ENCODE results near the gene PDK4. TPM values are rescaled to one million over a fixed set of nuclear protein-coding genes. Genes with fewer than 3 reads are reported as not detected.

Gene PDK4
- total RNA-seq, 1 experiment from 2014 or later = not detected

DNA sequence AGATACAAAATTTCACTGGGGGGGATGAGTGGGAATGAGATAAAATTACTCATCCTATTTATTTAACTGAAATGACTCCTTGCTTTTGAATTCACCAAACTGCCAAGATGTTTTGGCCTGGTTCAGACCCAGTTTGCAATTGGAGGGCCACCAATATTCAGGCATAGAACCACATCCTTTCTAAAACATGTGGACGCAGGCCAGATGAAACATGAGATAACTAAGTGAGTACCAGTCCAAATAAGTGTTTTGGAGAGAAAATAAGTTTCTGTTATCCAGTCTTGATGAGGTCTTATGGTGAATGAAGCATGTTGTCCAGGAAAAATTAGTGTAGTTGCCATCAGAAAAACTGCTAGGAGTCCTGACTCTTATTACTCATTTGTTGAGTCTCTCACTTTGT is 36.3 kb upstream of the PDK4 start:
- ChIA-PET CTCF (no interaction called here), POLR2A (ENCODE audit: low non-redundant PET) (no interaction called here)
- BruUV-seq (replicated peaks) = no TSS peak
- H3K36me3 ChIP-seq (ENCODE audit: insufficient read depth, low read length, poor library complexity, severe bottlenecking) = no peaks in the 10 kb centered on the region
- DNase-seq (ENCODE audit: low spot score) = no peak
- H3K27me3 ChIP-seq (replicated peaks; ENCODE audit: insufficient read depth, low read depth, low read length, poor library complexity) = no peaks in the 10 kb centered on the region
- intact Hi-C loops (cut with micrococcal nuclease; ENCODE audit: unreplicated experiment) = no loop called here
- no peaks in the 10 kb centered on the region for H3K4me1 ChIP-seq (ENCODE audit: insufficient read depth, low read length, poor library complexity, severe bottlenecking)
- H3K4me3 ChIP-seq (ENCODE audit: low read depth, low read length, poor library complexity, severe bottlenecking) = no peak overlapping the region
- no peak for TF ChIP-seq EZH2 (IDR thresholded peaks at IDR 0.05; ENCODE audit: borderline replicate concordance, low read depth, low read length, poor library complexity, severe bottlenecking)
- TF ChIP-seq, protein P1, sequence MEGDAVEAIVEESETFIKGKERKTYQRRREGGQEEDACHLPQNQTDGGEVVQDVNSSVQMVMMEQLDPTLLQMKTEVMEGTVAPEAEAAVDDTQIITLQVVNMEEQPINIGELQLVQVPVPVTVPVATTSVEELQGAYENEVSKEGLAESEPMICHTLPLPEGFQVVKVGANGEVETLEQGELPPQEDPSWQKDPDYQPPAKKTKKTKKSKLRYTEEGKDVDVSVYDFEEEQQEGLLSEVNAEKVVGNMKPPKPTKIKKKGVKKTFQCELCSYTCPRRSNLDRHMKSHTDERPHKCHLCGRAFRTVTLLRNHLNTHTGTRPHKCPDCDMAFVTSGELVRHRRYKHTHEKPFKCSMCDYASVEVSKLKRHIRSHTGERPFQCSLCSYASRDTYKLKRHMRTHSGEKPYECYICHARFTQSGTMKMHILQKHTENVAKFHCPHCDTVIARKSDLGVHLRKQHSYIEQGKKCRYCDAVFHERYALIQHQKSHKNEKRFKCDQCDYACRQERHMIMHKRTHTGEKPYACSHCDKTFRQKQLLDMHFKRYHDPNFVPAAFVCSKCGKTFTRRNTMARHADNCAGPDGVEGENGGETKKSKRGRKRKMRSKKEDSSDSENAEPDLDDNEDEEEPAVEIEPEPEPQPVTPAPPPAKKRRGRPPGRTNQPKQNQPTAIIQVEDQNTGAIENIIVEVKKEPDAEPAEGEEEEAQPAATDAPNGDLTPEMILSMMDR (conservative IDR thresholded peaks at IDR 0.05; ENCODE audit: low read depth, low read length) = no peak
- no peaks in the 10 kb centered on the region for H3K9me3 ChIP-seq (ENCODE audit: low read depth, low read length, poor library complexity, severe bottlenecking)
- no peak overlapping the region for H3K27ac ChIP-seq (ENCODE audit: low read depth, low read length, poor library complexity, severe bottlenecking)

GRCh38 chr7:95631527-95631926 is 35.2 kb upstream of the PDK4 start:
- H3K4me1 ChIP-seq (ENCODE audit: insufficient read depth, low read length, poor library complexity, severe bottlenecking) = no peaks in the 10 kb centered on the region
- no peaks in the 10 kb centered on the region for H3K36me3 ChIP-seq (ENCODE audit: insufficient read depth, low read length, poor library complexity, severe bottlenecking)
- POLR2A ChIA-PET (ENCODE audit: low non-redundant PET) = no interaction called here
- no TSS peak for BruUV-seq (replicated peaks)
- intact Hi-C loops (cut with micrococcal nuclease; ENCODE audit: unreplicated experiment) = no loop called here
- no peak for TF ChIP-seq EZH2 (IDR thresholded peaks at IDR 0.05; ENCODE audit: borderline replicate concordance, low read depth, low read length, poor library complexity, severe bottlenecking)
- TF ChIP-seq, protein P1 (conservative IDR thresholded peaks at IDR 0.05; ENCODE audit: low read depth, low read length) = no peak
- no peak for DNase-seq (ENCODE audit: low spot score)
- no peak overlapping the region for H3K27ac ChIP-seq (ENCODE audit: low read depth, low read length, poor library complexity, severe bottlenecking)
- H3K9me3 ChIP-seq (ENCODE audit: low read depth, low read length, poor library complexity, severe bottlenecking) = no peaks in the 10 kb centered on the region
- CTCF ChIA-PET = no interaction called here
- H3K4me3 ChIP-seq (ENCODE audit: low read depth, low read length, poor library complexity, severe bottlenecking) = no peak overlapping the region
- no peaks in the 10 kb centered on the region for H3K27me3 ChIP-seq (replicated peaks; ENCODE audit: insufficient read depth, low read depth, low read length, poor library complexity)

- no peak overlapping the region for H3K27ac ChIP-seq (ENCODE audit: low read depth, low read length, poor library complexity, severe bottlenecking)
Observed at GRCh38 chr7:95630702-95631458, 34.6 kb upstream of the PDK4 start.

More at GRCh38 chr7:95630702-95631458, 34.6 kb upstream of the PDK4 start:
- DNase-seq (ENCODE audit: low spot score) = no peak
- no peaks in the 10 kb centered on the region for H3K36me3 ChIP-seq (ENCODE audit: insufficient read depth, low read length, poor library complexity, severe bottlenecking)
- CTCF ChIA-PET = no interaction called here
- BruUV-seq (replicated peaks) = no TSS peak
- POLR2A ChIA-PET (ENCODE audit: low non-redundant PET) = no interaction called here
- no peak for TF ChIP-seq EZH2 (IDR thresholded peaks at IDR 0.05; ENCODE audit: borderline replicate concordance, low read depth, low read length, poor library complexity, severe bottlenecking)
- TF ChIP-seq, protein P1 (conservative IDR thresholded peaks at IDR 0.05; ENCODE audit: low read depth, low read length) = no peak
- no peaks in the 10 kb centered on the region for H3K9me3 ChIP-seq (ENCODE audit: low read depth, low read length, poor library complexity, severe bottlenecking)
- no peaks in the 10 kb centered on the region for H3K27me3 ChIP-seq (replicated peaks; ENCODE audit: insufficient read depth, low read depth, low read length, poor library complexity)
- H3K4me1 ChIP-seq (ENCODE audit: insufficient read depth, low read length, poor library complexity, severe bottlenecking) = no peaks in the 10 kb centered on the region
- intact Hi-C loops (cut with micrococcal nuclease; ENCODE audit: unreplicated experiment) = no loop called here
- H3K4me3 ChIP-seq (ENCODE audit: low read depth, low read length, poor library complexity, severe bottlenecking) = no peak overlapping the region

Measured in A673 (cell line).